Stromal cell of bone marrow (primary cell): ENCODE results near the gene AATK.

Source experiments
- DNase-seq: peaks from one replicate; pipeline ENCODE4 v3.0.0-alpha.2; 2012; ENCODE audit warnings: low read depth

Gene AATK

GRCh38 chr17:81166033-81166492 is at the start of gene AATK:
Gene AATK (minus strand): TSS chr17:81166221. CDS start chr17:81165992, 229 bp downstream.
- no peak for DNase-seq

- no peak for DNase-seq
Measured at GRCh38 chr17:81213978-81214377, 48.0 kb upstream of the AATK start.

GRCh38 chr17:81212365-81212764 is 46.3 kb upstream of the AATK start:
- no peak for DNase-seq

GRCh38 chr17:81210868-81211267 is 44.8 kb upstream of the AATK start:
- DNase-seq, result peak; percentile 3

- DNase-seq, result no peak
Measured at GRCh38 chr17:81210466-81210865, 44.4 kb upstream of the AATK start.

GRCh38 chr17:81209141-81209540 is 43.1 kb upstream of the AATK start:
- no peak for DNase-seq

GRCh38 chr17:81208651-81209050 is 42.6 kb upstream of the AATK start:
- no peak for DNase-seq

GRCh38 chr17:81207610-81208581 is 41.9 kb upstream of the AATK start:
- no peak for DNase-seq

GRCh38 chr17:81206657-81207056 is 40.6 kb upstream of the AATK start:
- no peak for DNase-seq

- DNase-seq, result no peak
Measured at GRCh38 chr17:81206166-81206565, 40.1 kb upstream of the AATK start.

GRCh38 chr17:81204578-81204977 is 38.6 kb upstream of the AATK start:
- DNase-seq, result no peak

GRCh38 chr17:81203136-81203535 is 37.1 kb upstream of the AATK start:
- no peak for DNase-seq

- no peak for DNase-seq
Measured at GRCh38 chr17:81202318-81202717, 36.3 kb upstream of the AATK start.

- DNase-seq, result peak; percentile 46
Measured at GRCh38 chr17:81200695-81201580, 34.9 kb upstream of the AATK start.

- no peak for DNase-seq
Measured at GRCh38 chr17:81200201-81200600, 34.2 kb upstream of the AATK start.

- DNase-seq, result no peak
Measured at GRCh38 chr17:81199482-81199830, 33.4 kb upstream of the AATK start.

- DNase-seq, result no peak
Measured at GRCh38 chr17:81198826-81199481, 32.9 kb upstream of the AATK start.

GRCh38 chr17:81197831-81198490 is 31.9 kb upstream of the AATK start:
- no peak for DNase-seq

- no peak for DNase-seq
Measured at GRCh38 chr17:81197409-81197795, 31.4 kb upstream of the AATK start.

- no peak for DNase-seq
Measured at GRCh38 chr17:81196505-81197408, 30.7 kb upstream of the AATK start.
